Renal cortical epithelial cell (primary cell): Measurements from ENCODE around the gene DOCK8. TPM values are rescaled to one million over a fixed set of nuclear protein-coding genes. Genes with fewer than 3 reads are reported as not detected.

ENCODE experiments used
- DNase-seq: peaks from one replicate; pipeline ENCODE4 v3.0.0-alpha.2; 2011; ENCODE audit warnings: low read depth
- total RNA-seq: library from RNA; depleted of rRNA; stranded (reverse); fragments of >200 nt; gene quantifications from 2 replicates; pipeline ENCODE4 v1.2.3, GENCODE V29; 2014

DOCK8 gene
- total RNA-seq, 1 donor from 2014 or later: 0.85 TPM

- DNase-seq: no peak
Observed at GRCh38 chr9:414595-414994, 199.9 kb downstream of the DOCK8 start.

- peak; percentile 51 for DNase-seq
Observed at GRCh38 chr9:419571-420171, 205.0 kb downstream of the DOCK8 start.

DNA sequence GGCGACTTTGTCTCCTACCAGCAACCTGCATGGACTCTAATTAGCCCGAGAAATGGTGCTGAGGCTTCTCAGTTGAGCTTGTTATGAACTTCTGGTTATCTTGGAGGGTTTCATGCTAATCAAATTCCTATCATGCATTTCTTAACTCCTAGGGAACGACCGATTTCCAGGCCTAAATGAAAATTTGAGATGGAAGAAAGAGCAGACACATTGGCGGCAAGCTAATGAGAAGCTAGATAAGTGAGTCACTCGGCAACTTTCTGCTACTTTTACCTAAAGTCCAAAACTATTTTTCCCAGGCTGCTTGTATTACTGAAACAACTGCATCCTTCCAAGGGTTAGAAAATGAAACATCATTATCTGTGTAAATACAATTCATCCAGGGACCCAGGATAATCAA lies 207.2 kb downstream of the DOCK8 start:
- DNase-seq: no peak

GRCh38 chr9:426264-426663 lies 211.6 kb downstream of the DOCK8 start:
- DNase-seq: no peak

- DNase-seq: peak; percentile 43
Observed at GRCh38 chr9:426976-427375, 212.3 kb downstream of the DOCK8 start.

- no peak for DNase-seq
Observed at GRCh38 chr9:431701-432100, 217.0 kb downstream of the DOCK8 start.

DNA sequence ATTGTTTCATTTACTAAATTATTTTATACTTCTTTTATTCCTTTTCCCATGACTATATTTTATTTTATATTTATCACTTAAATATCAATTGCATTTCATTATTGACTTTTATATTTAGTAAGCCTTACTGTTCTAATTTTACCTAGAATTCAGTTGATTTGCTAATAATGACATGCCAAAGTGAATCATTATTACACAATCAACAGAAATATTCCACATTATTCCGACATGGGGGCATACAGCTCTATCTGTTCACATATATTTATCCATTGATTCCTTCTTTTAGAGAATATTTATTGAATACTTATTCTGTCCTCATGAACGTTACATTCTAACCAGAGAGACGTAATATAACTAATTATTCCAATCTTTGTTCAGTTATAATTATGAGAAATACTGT lies 221.8 kb downstream of the DOCK8 start:
- DNase-seq: no peak

DNA sequence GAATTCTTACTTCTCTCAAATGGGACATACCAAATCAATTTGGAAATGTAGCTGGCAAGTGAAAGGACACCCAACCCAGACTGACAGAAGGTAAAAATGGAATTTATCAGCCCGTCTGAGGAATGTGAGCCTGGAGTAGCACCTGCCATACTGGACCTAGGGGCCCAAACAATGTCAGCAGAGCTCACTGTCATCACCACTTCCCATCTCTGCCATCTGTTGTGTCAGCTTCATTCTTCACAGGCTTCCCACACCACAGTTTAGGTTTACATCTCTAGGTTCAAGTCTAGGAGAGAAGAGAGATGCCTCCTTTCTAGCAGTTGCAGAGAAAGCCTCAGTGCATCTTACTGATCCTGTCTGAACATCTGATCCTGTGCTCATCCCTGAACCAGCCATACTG lies 222.4 kb downstream of the DOCK8 start:
- DNase-seq: no peak

GRCh38 chr9:437574-438001 lies 222.9 kb downstream of the DOCK8 start:
- DNase-seq: peak; percentile 55

DNA sequence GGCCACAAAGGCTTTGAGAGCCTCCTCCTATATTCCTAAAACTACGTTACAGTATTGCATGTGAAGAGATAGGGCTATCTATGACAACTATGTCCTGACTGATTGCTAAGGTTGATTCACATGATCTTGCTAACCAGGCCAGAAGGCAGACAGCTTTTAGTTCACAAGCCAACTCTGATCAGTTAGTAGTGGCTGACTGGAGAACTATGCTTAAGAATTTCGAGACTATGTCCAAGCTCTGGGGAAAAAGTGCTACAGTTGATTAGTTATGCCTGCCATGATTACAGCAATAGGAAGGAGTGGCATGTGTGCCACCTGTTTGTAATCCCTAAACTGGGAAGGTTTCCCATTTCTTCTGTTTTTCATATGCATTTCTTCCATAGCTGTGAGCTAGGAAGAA lies 223.4 kb downstream of the DOCK8 start:
- DNase-seq: no peak

GRCh38 chr9:438961-439768 lies 224.5 kb downstream of the DOCK8 start:
- peak; percentile 30 for DNase-seq

DNA sequence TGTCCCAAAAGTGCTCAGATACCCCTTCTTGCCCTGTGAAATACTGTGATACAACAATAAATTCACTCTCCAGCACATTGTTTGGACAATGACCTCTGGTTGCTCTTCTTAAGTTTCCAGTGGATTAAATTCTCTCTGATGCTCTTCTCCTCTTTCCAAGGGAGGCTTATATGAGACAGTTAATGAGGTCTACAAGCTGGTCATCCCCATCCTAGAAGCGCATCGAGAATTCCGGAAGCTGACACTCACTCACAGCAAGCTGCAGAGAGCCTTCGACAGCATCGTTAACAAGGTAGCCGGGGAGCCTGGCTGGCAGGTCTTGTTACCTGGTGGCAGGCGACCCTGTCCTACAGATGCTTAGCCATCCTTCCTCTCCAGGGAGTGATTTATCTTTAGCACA lies 226.5 kb downstream of the DOCK8 start:
- DNase-seq: no peak

GRCh38 chr9:444528-444927 lies 229.9 kb downstream of the DOCK8 start:
- peak; percentile 45 for DNase-seq

DNA sequence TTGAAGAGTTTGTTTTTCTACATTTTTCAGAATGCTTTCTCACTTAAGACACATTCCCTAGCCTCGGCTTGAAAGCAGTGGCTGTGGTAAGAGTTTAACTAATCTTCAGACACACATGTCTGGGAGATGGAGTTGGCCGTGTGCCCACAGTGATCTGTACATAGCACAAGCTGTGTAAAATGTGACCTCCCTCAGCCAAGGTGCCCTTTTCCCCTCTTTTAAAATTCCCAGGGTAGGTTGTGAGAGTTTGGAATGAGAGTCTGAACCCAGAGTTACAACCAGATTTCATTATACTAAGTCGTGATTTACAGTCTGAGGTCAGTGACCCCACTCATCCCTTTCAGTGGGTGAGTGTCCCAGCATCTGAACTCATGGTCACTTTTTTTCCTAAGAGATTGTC lies 230.4 kb downstream of the DOCK8 start:
- DNase-seq: peak; percentile 78

DNA sequence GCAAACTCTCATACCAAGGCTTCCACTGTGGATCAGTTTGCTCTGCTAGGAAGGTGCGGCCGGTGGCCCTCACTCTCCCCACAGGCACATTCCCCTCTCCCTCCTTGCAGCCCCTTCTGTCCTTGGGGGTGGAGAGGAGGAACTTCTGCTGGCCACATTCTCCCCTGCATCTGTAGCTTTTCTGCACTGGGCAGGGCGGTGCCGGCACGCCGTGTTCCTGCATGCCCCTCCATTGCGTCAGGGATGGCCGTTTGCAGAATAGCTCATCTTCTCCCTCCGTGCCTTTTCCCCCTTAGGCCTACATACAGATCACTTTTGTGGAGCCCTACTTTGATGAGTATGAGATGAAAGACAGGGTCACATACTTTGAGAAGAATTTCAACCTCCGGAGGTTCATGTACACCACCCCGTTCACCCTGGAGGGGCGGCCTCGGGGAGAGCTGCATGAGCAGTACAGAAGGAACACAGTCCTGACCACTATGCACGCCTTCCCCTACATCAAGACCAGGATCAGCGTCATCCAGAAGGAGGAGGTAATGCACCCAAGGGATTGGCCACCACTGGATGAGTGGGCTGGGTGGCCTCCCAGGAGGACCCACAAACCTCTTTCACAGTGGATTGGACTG lies 231.5 kb downstream of the DOCK8 start:
- DNase-seq: no peak

GRCh38 chr9:447230-448025 lies 232.8 kb downstream of the DOCK8 start:
- peak; percentile 96 for DNase-seq

DNA sequence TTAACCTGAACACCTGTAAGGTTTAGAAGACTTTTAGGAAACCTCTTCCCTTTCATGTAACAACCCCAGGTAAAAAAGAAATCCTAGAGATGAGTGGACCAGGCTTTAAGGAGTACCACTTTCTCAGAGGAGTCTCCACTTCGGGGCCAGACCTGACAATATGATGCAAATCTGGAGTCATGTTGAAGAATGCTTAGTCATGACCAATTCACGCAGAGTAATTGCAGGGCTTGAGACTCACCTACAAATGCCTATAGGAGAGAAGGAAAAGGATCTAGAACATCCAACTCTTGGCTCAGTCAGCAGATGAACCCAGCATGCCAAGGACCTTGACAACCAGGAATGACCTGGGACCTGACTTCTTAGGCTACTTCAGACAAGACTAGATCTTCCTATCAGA lies 235.4 kb downstream of the DOCK8 start:
- DNase-seq: no peak

DNA sequence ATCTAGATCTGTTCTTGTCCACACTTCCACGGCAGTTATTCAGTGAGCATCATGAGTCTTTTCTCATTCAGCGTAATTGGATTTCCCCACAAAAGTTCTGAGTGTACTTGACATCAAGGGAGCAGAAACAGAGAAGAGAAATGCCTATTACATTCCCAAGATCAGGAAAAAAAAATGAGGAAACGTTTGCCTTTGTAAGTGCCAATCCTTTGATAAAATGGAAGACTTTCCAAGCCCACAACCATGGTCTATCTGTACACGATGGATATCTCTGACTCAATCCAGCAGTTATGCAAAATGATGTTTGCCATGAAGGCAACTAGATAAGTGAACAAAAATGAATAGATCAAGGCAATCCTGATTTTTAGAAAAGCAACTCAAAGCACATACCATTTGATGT lies 235.9 kb downstream of the DOCK8 start:
- no peak for DNase-seq

DNA sequence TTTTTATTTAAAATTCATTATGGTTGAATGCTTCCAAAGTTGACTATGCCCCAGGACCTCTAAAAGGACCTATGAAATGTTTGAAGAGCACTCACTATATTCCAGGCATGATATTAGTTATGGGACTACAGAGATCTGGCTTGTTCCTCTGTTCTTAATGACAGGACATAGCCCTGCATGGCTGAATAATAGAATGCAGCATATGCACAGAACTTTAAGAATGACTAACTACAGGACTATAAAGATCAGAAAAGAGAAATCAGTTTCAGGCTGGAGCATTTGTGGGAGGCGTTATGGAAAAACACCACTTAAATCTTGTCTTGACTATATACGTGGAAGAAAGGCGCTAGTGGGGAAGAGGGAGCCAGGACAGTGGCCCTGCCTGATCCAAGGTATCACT lies 239.2 kb downstream of the DOCK8 start:
- no peak for DNase-seq

DNA sequence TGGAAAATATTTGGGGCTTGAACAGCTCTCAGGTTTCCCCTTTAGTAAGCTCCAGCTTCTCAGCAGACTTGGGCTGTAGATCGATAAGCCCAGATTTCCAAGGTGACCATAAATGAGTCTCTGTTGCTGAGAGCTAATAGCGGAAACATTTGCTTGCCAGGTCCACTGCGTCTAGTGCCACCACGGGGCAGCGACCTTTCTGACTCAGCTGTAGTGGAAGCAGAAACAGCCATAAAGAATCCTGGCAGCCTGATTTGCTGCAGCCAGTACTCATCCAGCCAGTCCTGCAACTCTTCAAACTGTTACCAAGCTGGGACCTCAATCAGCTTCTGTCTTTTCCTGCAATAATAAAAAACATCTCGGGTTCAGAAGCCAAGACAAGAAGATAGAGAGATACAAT lies 241.7 kb downstream of the DOCK8 start:
- DNase-seq: peak; percentile 48

DNA sequence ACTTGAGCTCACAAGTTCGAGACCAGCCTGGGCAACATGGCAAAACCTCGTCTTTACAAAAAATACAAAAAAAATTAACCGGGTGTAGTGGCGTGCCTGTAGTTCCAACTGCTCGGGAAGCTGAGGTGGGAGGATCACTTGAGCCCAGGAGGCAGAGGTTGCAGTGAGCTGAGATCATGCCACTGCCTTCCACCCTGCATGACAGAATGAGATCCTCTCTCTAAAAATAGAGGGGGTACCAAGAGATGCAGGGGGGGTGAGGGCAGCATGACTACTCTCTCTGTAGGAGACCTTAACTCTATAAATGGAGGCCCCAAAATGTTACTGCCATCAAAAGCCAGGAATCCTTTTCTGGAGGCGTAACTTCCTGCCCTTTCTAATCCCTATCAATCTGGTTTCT lies 243.9 kb downstream of the DOCK8 start:
- no peak for DNase-seq
